CD4-positive, alpha-beta T cell (primary cell): ENCODE results near the gene TRIM3. TPM values are rescaled to one million over a fixed set of nuclear protein-coding genes. Genes with fewer than 3 reads are reported as not detected.
A peak's percentile ranks its signal among the peaks of the same experiment; 100 is the strongest.

ENCODE experiments used
- ATAC-seq: fragments of 200-7000 bp; cut with Tn5 transposase; one replicate; pipeline ENCODE4 v1.10.0; 2022; ENCODE audit warnings: mild to moderate bottlenecking; ENCODE audit not compliant: poor library complexity
- CTCF ChIA-PET: fragments of 350-600 bp; sonication (Branson Sonifier 250); formaldehyde crosslinking; loops from one replicate; lab custom pipeline; 2021; ENCODE audit warnings: antibody characterized with exemption, inconsistent platforms; lab: Charles Lee
- POLR2A ChIA-PET: fragments of 350-600 bp; sonication (Branson Sonifier 250); formaldehyde crosslinking; loops from one replicate; lab custom pipeline; 2021; ENCODE audit warnings: antibody characterized with exemption, inconsistent platforms; lab: Charles Lee
- DNase-seq, 14 experiments: peaks; one replicate each; pipeline ENCODE4 v3.0.0-alpha.2; 2013 to 2020; ENCODE audit warnings: mixed read lengths in 2 of 14
- H3K27ac ChIP-seq, 2 donors: one replicate each; pipeline versions ENCODE4 v1.5.1 to v1.7.0; 2013; ENCODE audit warnings: low read length in 2 of 2, low read depth in 1 of 2, mild to moderate bottlenecking in 1 of 2
- H3K27me3 ChIP-seq, 2 experiments: 1 replicate in 1 of 2; 2 replicates in 1 of 2; pipeline versions ENCODE4 v1.6.1 to v1.7.0; 2013; ENCODE audit warnings: low read length in 2 of 2, control low read depth in 1 of 2, mild to moderate bottlenecking in 1 of 2, moderate library complexity in 1 of 2; ENCODE audit not compliant: insufficient read depth in 2 of 2, control insufficient read depth in 1 of 2
- H3K36me3 ChIP-seq: one replicate; pipeline ENCODE4 v1.6.1; 2013; ENCODE audit warnings: low read length, control low read depth; ENCODE audit not compliant: insufficient read depth
- H3K4me1 ChIP-seq: one replicate; pipeline ENCODE4 v1.6.1; 2013; ENCODE audit warnings: low read length, control low read depth; ENCODE audit not compliant: insufficient read depth
- H3K4me3 ChIP-seq: one replicate; pipeline ENCODE4 v1.5.1; 2013; ENCODE audit warnings: mild to moderate bottlenecking, low read length, moderate library complexity
- H3K9me3 ChIP-seq, 2 experiments: 1 replicate in 1 of 2; 2 replicates in 1 of 2; pipeline versions ENCODE4 v1.6.1 to v1.7.0; 2013; ENCODE audit warnings: low read length in 2 of 2, mild to moderate bottlenecking in 2 of 2, control low read depth in 1 of 2, moderate library complexity in 1 of 2; ENCODE audit not compliant: control insufficient read depth in 1 of 2, insufficient read depth in 1 of 2
- H3K27ac Mint-ChIP-seq: one replicate; pipeline ENCODE4 v1.8.0; 2020; ENCODE audit warnings: mixed read lengths
- H3K27me3 Mint-ChIP-seq: one replicate; pipeline ENCODE4 v1.8.0; 2021; ENCODE audit warnings: mixed read lengths
- H3K36me3 Mint-ChIP-seq: one replicate; pipeline ENCODE4 v1.8.0; 2021; ENCODE audit warnings: low read depth, mixed read lengths
- H3K4me1 Mint-ChIP-seq: one replicate; pipeline ENCODE4 v1.8.0; 2021; ENCODE audit warnings: low read depth, mixed read lengths
- H3K4me3 Mint-ChIP-seq: one replicate; pipeline ENCODE4 v1.8.0; 2020; ENCODE audit warnings: mild to moderate bottlenecking, mixed read lengths
- H3K9me3 Mint-ChIP-seq: one replicate; pipeline ENCODE4 v1.8.0; 2020; ENCODE audit warnings: mixed read lengths
- CTCF ChIP-seq: fragments of 200-600 bp; IDR thresholded peaks from one replicate; pipeline ENCODE4 v1.8.0; 2022; ENCODE audit warnings: antibody characterized with exemption, mild to moderate bottlenecking
- intact Hi-C, 2 experiments: fragments of 100-400 bp; cut with DNase I in 1 of 2; cut with micrococcal nuclease in 1 of 2; formaldehyde crosslinking; loops; one replicate each; pipeline versions ENCODE4 v1.15.1 to v1.9.0; 2023 to 2025; cut with DNase I, micrococcal nuclease
- total RNA-seq, 174 experiments: library from RNA in 2 of 174; stranded (reverse) in 2 of 174; gene quantifications; one replicate each; pipeline ENCODE4 v1.2.3 and lab custom pipeline; 2021 to 2026

Gene TRIM3
- total RNA-seq, 2 experiments from 2014 or later = 16.4 to 16.6 TPM

GRCh38 chr11:6504166-6504565 is 30.4 kb upstream of the TRIM3 start:
- Mint-ChIP-seq H3K9me3 (no peaks in the 10 kb centered on the region), H3K4me3 (no peak overlapping the region), H3K27me3 (no peaks in the 10 kb centered on the region), H3K4me1 (peaks cover 5% of the 10 kb centered on the region), H3K27ac (no peak overlapping the region), H3K36me3 (peaks cover 58% of the 10 kb centered on the region)
- DNase-seq = no peak
- no peak for ATAC-seq
- no peak overlapping the region for H3K4me3 ChIP-seq
- intact Hi-C loops = loop anchor here in 1 of 2 experiments (2.0 kb wide), 1 partner anchor 61 kb away; no protein-coding TSS in a partner anchor
- no peaks in the 10 kb centered on the region for H3K4me1 ChIP-seq
- CTCF ChIA-PET = interaction anchor here (0.9 to 5.5 kb wide), 4 partner anchors 10 to 202 kb away, joined by 4 to 27 read pairs (median 4); no protein-coding TSS in a partner anchor
- peaks cover 24% of the 10 kb centered on the region for H3K36me3 ChIP-seq
- H3K27ac ChIP-seq = no peak overlapping the region
- no peak for TF ChIP-seq CTCF
- no peaks in the 10 kb centered on the region for H3K9me3 ChIP-seq
- H3K27me3 ChIP-seq = no peaks in the 10 kb centered on the region
- POLR2A ChIA-PET = interaction anchor here (2.1 kb wide), 1 partner anchor 125 kb away, joined by 6 read pairs; no protein-coding TSS in a partner anchor

- Histone ChIP-seq H3K4me1 (no peaks in the 10 kb centered on the region), H3K4me3 (no peak overlapping the region), H3K36me3 (peaks cover 33% of the 10 kb centered on the region), H3K9me3 (no peaks in the 10 kb centered on the region), H3K27me3 (no peaks in the 10 kb centered on the region), H3K27ac (no peak overlapping the region)
- peaks cover 5% of the 10 kb centered on the region for H3K4me1 Mint-ChIP-seq
- H3K27ac Mint-ChIP-seq = peak overlapping the region; percentile 21
- no peak for TF ChIP-seq CTCF
- DNase-seq = no peak
- no peak overlapping the region for H3K4me3 Mint-ChIP-seq
- ChIA-PET POLR2A (no interaction called here), CTCF (interaction anchor here (1.4 kb wide), 1 partner anchor 149 kb away, joined by 3 read pairs; no protein-coding TSS in a partner anchor)
- ATAC-seq = no peak
- peaks cover 75% of the 10 kb centered on the region for H3K36me3 Mint-ChIP-seq
- intact Hi-C loops = no loop called here
- H3K9me3 Mint-ChIP-seq = no peaks in the 10 kb centered on the region
- H3K27me3 Mint-ChIP-seq = no peaks in the 10 kb centered on the region
These were observed 28.6 kb upstream of the TRIM3 start for GRCh38 chr11:6502382-6502781.

- Mint-ChIP-seq H3K27ac (no peak overlapping the region), H3K9me3 (no peaks in the 10 kb centered on the region), H3K4me1 (peaks cover 19% of the 10 kb centered on the region), H3K36me3 (peaks cover 78% of the 10 kb centered on the region), H3K27me3 (no peaks in the 10 kb centered on the region), H3K4me3 (no peak overlapping the region)
- Histone ChIP-seq H3K4me1 (no peaks in the 10 kb centered on the region), H3K4me3 (no peak overlapping the region), H3K27me3 (no peaks in the 10 kb centered on the region), H3K36me3 (peaks cover 52% of the 10 kb centered on the region), H3K27ac (no peak overlapping the region), H3K9me3 (no peaks in the 10 kb centered on the region)
- no peak for TF ChIP-seq CTCF
- no peak for ATAC-seq
- intact Hi-C loops = no loop called here
- CTCF ChIA-PET = interaction anchor here (1.3 kb wide), 2 partner anchors 59 to 119 kb away, joined by 4 read pairs; no protein-coding TSS in a partner anchor
- POLR2A ChIA-PET = interaction anchor here (1.0 kb wide), 1 partner anchor 106 kb away, joined by 3 read pairs; no protein-coding TSS in a partner anchor
- DNase-seq = no peak
These were observed 24.8 kb upstream of the TRIM3 start for GRCh38 chr11:6498544-6498943.
